GM12878 (cell line): ENCODE results near the gene KCNK17. TPM values are rescaled to one million over a fixed set of nuclear protein-coding genes. Genes with fewer than 3 reads are reported as not detected.

Experiments
- ATAC-seq: fragments of 200-7000 bp; cut with Tn5 transposase; 3 replicates; pipeline ENCODE4 v1.9.1; 2020; ENCODE audit warnings: mild to moderate bottlenecking, moderate library complexity
- BruUV-seq: library from RNA; stranded (reverse); fragments of 400-500 nt; replicated peaks from 2 replicates; lab custom pipeline; 2021; lab: Mats Ljungman, UMichigan
- CTCF ChIA-PET: fragments of 300-600 bp; sonication (Branson Sonifier 250); formaldehyde crosslinking; extraction: SDS; loops from one replicate; lab custom pipeline; 2021; ENCODE audit warnings: inconsistent platforms; lab: Yijun Ruan, JAX
- POLR2A ChIA-PET: fragments of 350-600 bp; formaldehyde crosslinking; extraction: SDS; loops from one replicate; lab custom pipeline; 2021; ENCODE audit warnings: inconsistent platforms; lab: Charles Lee
- RAD21 ChIA-PET: fragments of 300-600 bp; sonication (Branson Sonifier 250); formaldehyde crosslinking; loops from one replicate; lab custom pipeline; 2023; ENCODE audit warnings: antibody characterized with exemption; ENCODE audit not compliant: unreplicated experiment; lab: Charles Lee
- SMC1A ChIA-PET: fragments of 300-600 bp; sonication (Branson Sonifier 250); formaldehyde crosslinking; loops from one replicate; lab custom pipeline; 2023; ENCODE audit not compliant: unreplicated experiment, uncharacterized antibody; lab: Charles Lee
- DNase-seq: peaks from one replicate; pipeline ENCODE4 v3.0.0-alpha.2; 2011; ENCODE audit warnings: low read depth, low spot score
- FAIRE-seq: peaks from 3 replicates; lab custom pipeline; 2011; peaks lifted over from hg19 to GRCh38; lab: Jason Lieb, UNC
- H2AFZ ChIP-seq: 2 replicates; pipeline ENCODE4 v1.6.0; 2011; ENCODE audit warnings: low read depth, low read length, control low read depth; ENCODE audit not compliant: control insufficient read depth
- H3K27ac ChIP-seq: 2 replicates; pipeline ENCODE4 v1.5.1; 2011; ENCODE audit warnings: control low read depth; ENCODE audit not compliant: control insufficient read depth, insufficient read depth
- H3K27me3 ChIP-seq, 2 experiments: replicated peaks in 1 of 2; 2 replicates each; pipeline versions ENCODE4 v1.6.0 to v1.6.1; 2011; ENCODE audit warnings: low read length in 1 of 2; ENCODE audit not compliant: control insufficient read depth in 2 of 2, insufficient read depth in 2 of 2
- H3K36me3 ChIP-seq, 2 experiments: 2 replicates each; pipeline ENCODE4 v1.5.1; 2011; ENCODE audit warnings: low read length in 1 of 2; ENCODE audit not compliant: control insufficient read depth in 2 of 2, insufficient read depth in 2 of 2
- H3K4me1 ChIP-seq: 2 replicates; pipeline ENCODE4 v1.6.1; 2011; ENCODE audit warnings: mild to moderate bottlenecking, low read length, moderate library complexity, mixed read lengths; ENCODE audit not compliant: control insufficient read depth, insufficient read depth
- H3K4me2 ChIP-seq: 2 replicates; pipeline ENCODE4 v1.6.0; 2011; ENCODE audit warnings: control low read depth; ENCODE audit not compliant: control insufficient read depth, insufficient read depth
- H3K4me3 ChIP-seq: fragments of 200-600 bp; sonication (generic); 2 replicates; pipeline ENCODE4 v1.5.1; 2016
- H3K79me2 ChIP-seq: 2 replicates; pipeline ENCODE4 v1.6.0; 2011; ENCODE audit warnings: low read length; ENCODE audit not compliant: control insufficient read depth, insufficient read depth
- H3K9ac ChIP-seq: 2 replicates; pipeline ENCODE4 v1.8.0; 2011; ENCODE audit warnings: low read length, control low read depth, mixed read lengths; ENCODE audit not compliant: control insufficient read depth, insufficient read depth
- H3K9me3 ChIP-seq: replicated peaks from 3 replicates; pipeline ENCODE4 v1.5.1; 2011; ENCODE audit warnings: mild to moderate bottlenecking, low read length; ENCODE audit not compliant: control insufficient read depth, insufficient read depth
- H4K20me1 ChIP-seq: 2 replicates; pipeline ENCODE4 v1.6.0; 2011; ENCODE audit not compliant: control insufficient read depth, insufficient read depth
- BRCA1 ChIP-seq: IDR thresholded peaks from 2 replicates; pipeline ENCODE4 v1.6.1; 2011; ENCODE audit warnings: low read depth, low read length, improper control_type of control experiment
- CBFB ChIP-seq: IDR thresholded peaks from 2 replicates; pipeline ENCODE4 v1.6.1; 2016; ENCODE audit warnings: antibody characterized with exemption, low read depth
- CHD2 ChIP-seq: IDR thresholded peaks from 2 replicates; pipeline ENCODE4 v1.6.1; 2011; ENCODE audit warnings: low read depth, low read length, improper control_type of control experiment, borderline replicate concordance
- CREB1 ChIP-seq: IDR thresholded peaks from 2 replicates; pipeline ENCODE4 v1.6.1; 2012; ENCODE audit warnings: low read depth, mild to moderate bottlenecking, inconsistent platforms
- ETV6 ChIP-seq, 2 experiments: fragments of 450-650 bp in 1 of 2; IDR thresholded peaks in 1 of 2; conservative IDR thresholded peaks in 1 of 2; 2 replicates each; pipeline ENCODE4 v1.6.1; 2014; ENCODE audit warnings: antibody characterized with exemption in 1 of 2, borderline replicate concordance in 1 of 2, low read depth in 1 of 2, mild to moderate bottlenecking in 1 of 2, moderate library complexity in 1 of 2
- HDAC6 ChIP-seq: fragments of 200-600 bp; sonication (generic); IDR thresholded peaks from one replicate; pipeline ENCODE4 v1.8.0; 2017; ENCODE audit warnings: antibody characterized with exemption; ENCODE audit not compliant: unreplicated experiment
- JUND ChIP-seq: IDR thresholded peaks from 2 replicates; pipeline ENCODE4 v1.6.1; 2012; ENCODE audit warnings: low read depth, mild to moderate bottlenecking, low read length, improper control_type of control experiment, moderate library complexity
- MEF2A ChIP-seq: IDR thresholded peaks from 2 replicates; pipeline ENCODE4 v1.6.1; 2011; ENCODE audit warnings: low read depth, mild to moderate bottlenecking, low read length, moderate library complexity; ENCODE audit not compliant: insufficient read depth
- NFYA ChIP-seq: IDR thresholded peaks from 2 replicates; pipeline ENCODE4 v1.6.1; 2011; ENCODE audit warnings: low read depth, mild to moderate bottlenecking, low read length, improper control_type of control experiment, borderline replicate concordance
- SPI1 ChIP-seq: IDR thresholded peaks from 2 replicates; pipeline ENCODE4 v1.6.1; 2011; ENCODE audit warnings: low read depth, mild to moderate bottlenecking, low read length, moderate library complexity, borderline replicate concordance; ENCODE audit not compliant: insufficient read depth
- STAT1 ChIP-seq: fragments of 450-650 bp; conservative IDR thresholded peaks from 2 replicates; pipeline ENCODE4 v1.6.1; 2014; ENCODE audit warnings: antibody characterized with exemption, mild to moderate bottlenecking
- SUPT20H ChIP-seq: IDR thresholded peaks from 2 replicates; pipeline ENCODE4 v1.6.1; 2011; ENCODE audit warnings: low read depth, mild to moderate bottlenecking, low read length, moderate library complexity, borderline replicate concordance; ENCODE audit not compliant: control insufficient read depth
- TBL1XR1 ChIP-seq: IDR thresholded peaks from 2 replicates; pipeline ENCODE4 v1.6.1; 2012; ENCODE audit warnings: low read depth, low read length, improper control_type of control experiment
- WGBS: methylation state at CpG from one replicate; pipeline ENCODE4 v1.1.6; 2016; ENCODE audit warnings: low lambda C conversion rate; ENCODE audit not compliant: insufficient replicate concordance, insufficient coverage; ENCODE audit errors: missing lambda C conversion rate; 5-methylcytosine and 5-hydroxymethylcytosine counted together
- in situ Hi-C: fragments of 300-500 bp; cut with MboI; formaldehyde crosslinking; loops from 9 replicates; pipeline ENCODE4 v1.14.3; 2018; ENCODE audit warnings: mixed read lengths
- intact Hi-C: fragments of 100-400 bp; cut with micrococcal nuclease; formaldehyde crosslinking; loops from one replicate; pipeline ENCODE4 v1.14.2; 2022; ENCODE audit not compliant: unreplicated experiment
- polyA plus RNA-seq, 11 experiments: library from polyadenylated mRNA; depleted of rRNA in 4 of 11; unstranded in 6 of 11; stranded (reverse) in 5 of 11; fragments of >200 nt; fragmentation: Nextera tagmentation in 4 of 11; fragmentation: Illumina TruSeq in 1 of 11; extraction: Ambion mirVana in 4 of 11; extraction: Trizol in 1 of 11; gene quantifications; 1 replicate in 1 of 11; 2 replicates in 10 of 11; pipeline versions ENCODE4 v1.2.1 to v1.2.3, GENCODE V29; 2011 to 2016; ENCODE audit warnings: inconsistent platforms in 2 of 11, missing spikeins in 2 of 11, low read depth in 1 of 11
- total RNA-seq, 4 experiments: library from RNA; depleted of rRNA in 3 of 4; stranded (reverse); fragments of >200 nt in 3 of 4; fragmentation: Illumina TruSeq in 1 of 4; extraction: Trizol in 1 of 4; gene quantifications; 2 replicates each; pipeline versions ENCODE4 v1.2.1 to v1.2.3, GENCODE V29; 2013 to 2021
- TF ChIP-seq, protein P1 (sequence below): IDR thresholded peaks from 2 replicates; pipeline ENCODE4 v1.6.1; 2011; ENCODE audit warnings: mild to moderate bottlenecking, low read depth, low read length, moderate library complexity; ENCODE audit not compliant: insufficient replicate concordance

The KCNK17 gene
- total and polyA plus RNA-seq, 10 of the 15 experiments (the other 5 are each of a cell fraction or from before 2014, with no cell fraction given): not detected

DNA sequence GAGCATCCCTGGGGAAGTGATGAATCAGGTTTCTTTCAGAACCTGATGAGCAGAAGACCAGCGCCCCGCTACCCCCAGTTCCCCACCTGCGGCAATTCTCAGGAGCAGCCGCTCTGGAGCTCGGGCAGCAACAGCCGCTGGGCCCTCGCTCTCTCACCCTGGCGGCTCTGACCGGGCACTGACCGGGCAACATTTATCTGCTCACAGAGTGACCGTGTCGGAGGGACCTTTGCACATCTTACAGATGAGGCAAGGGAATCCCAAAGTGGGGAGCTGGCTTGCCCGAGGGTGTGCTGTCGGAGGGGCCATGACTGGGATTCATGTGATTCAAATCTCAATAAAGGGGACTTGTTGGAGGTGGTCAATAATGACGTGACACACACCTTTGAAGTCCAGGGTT is 34.5 kb upstream of the KCNK17 start:
- ChIA-PET POLR2A (no interaction called here), SMC1A (interaction anchor here (2.3 kb wide), 1 partner anchor 10 kb away, joined by 7 read pairs; no protein-coding TSS in a partner anchor), CTCF (interaction anchor here (0.6 to 3.7 kb wide), 5 partner anchors 10 to 1679 kb away, joined by 3 to 14 read pairs (median 3); no protein-coding TSS in a partner anchor)
- Histone ChIP-seq H3K27me3 (no peaks in the 10 kb centered on the region), H2AFZ (no peak overlapping the region), H3K4me2 (no peak overlapping the region), H3K9ac (no peak overlapping the region), H3K4me3 (no peak overlapping the region), H3K79me2 (no peaks in the 10 kb centered on the region), H3K36me3 (no peaks in the 10 kb centered on the region), H4K20me1 (no peaks in the 10 kb centered on the region), H3K4me1 (no peaks in the 10 kb centered on the region), H3K27ac (no peak overlapping the region)
- FAIRE-seq (no peak), ATAC-seq (no peak), DNase-seq (no peak)
- intact Hi-C loops (loop anchor here (5.0 to 10.0 kb wide), 3 partner anchors 544 to 1499 kb away; no protein-coding TSS in a partner anchor), in situ Hi-C loops (no loop called here)
- BruUV-seq: no TSS peak
- WGBS: 52% methylated on average over 15 of the region's 15 CpGs
- TF ChIP-seq STAT1: no peak
- no peak for TF ChIP-seq TBL1XR1
- TF ChIP-seq, protein P1, sequence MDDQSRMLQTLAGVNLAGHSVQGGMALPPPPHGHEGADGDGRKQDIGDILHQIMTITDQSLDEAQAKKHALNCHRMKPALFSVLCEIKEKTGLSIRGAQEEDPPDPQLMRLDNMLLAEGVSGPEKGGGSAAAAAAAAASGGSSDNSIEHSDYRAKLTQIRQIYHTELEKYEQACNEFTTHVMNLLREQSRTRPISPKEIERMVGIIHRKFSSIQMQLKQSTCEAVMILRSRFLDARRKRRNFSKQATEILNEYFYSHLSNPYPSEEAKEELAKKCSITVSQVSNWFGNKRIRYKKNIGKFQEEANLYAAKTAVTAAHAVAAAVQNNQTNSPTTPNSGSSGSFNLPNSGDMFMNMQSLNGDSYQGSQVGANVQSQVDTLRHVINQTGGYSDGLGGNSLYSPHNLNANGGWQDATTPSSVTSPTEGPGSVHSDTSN: no peak
- no peak for TF ChIP-seq MEF2A
- TF ChIP-seq CBFB: no peak
- no peak for TF ChIP-seq CREB1
- no peak for TF ChIP-seq SUPT20H
- no peak for TF ChIP-seq CHD2
- TF ChIP-seq BRCA1: no peak
- TF ChIP-seq HDAC6: no peak
- no peak for TF ChIP-seq NFYA
- no peak for TF ChIP-seq ETV6 (conservative IDR thresholded peaks at IDR 0.05 in 1 of 2, IDR thresholded peaks at IDR 0.05 in 1 of 2; ENCODE audit: borderline replicate concordance in 1 of 2, low read depth in 1 of 2)
- no peak for TF ChIP-seq JUND
- TF ChIP-seq SPI1: no peak
- TF ChIP-seq, all 136 proteins: peak for 0
- RAD21 ChIA-PET: no interaction called here
- H3K9me3 ChIP-seq: no peaks in the 10 kb centered on the region; the same call in 2 of the 3 replicates
